T-helper 9 cell (primary cell): Measurements from ENCODE around the gene TH.

Experiments
- DNase-seq: peaks from one replicate; pipeline ENCODE4 v3.0.0-alpha.2; 2020

Gene TH

GRCh38 chr11:2177076-2177475, 5.5 kb upstream of the TH start:
- DNase-seq: no peak

- no peak for DNase-seq
Observed at GRCh38 chr11:2176389-2176900, 4.8 kb upstream of the TH start.

GRCh38 chr11:2175659-2176058, 4.0 kb upstream of the TH start:
- no peak for DNase-seq

GRCh38 chr11:2174361-2174760, 2.7 kb upstream of the TH start:
- no peak for DNase-seq

GRCh38 chr11:2173761-2174160, 2.1 kb upstream of the TH start:
- DNase-seq: no peak

GRCh38 chr11:2173150-2173693, 1.6 kb upstream of the TH start:
- DNase-seq: no peak

- DNase-seq: no peak
Observed at GRCh38 chr11:2172676-2173075, 1.1 kb upstream of the TH start.

GRCh38 chr11:2169626-2170570, 1.7 kb downstream of the TH start:
- no peak for DNase-seq

GRCh38 chr11:2169005-2169378, 2.6 kb downstream of the TH start:
- no peak for DNase-seq

- DNase-seq: no peak
Observed at GRCh38 chr11:2168286-2169004, 3.2 kb downstream of the TH start.

GRCh38 chr11:2167141-2168045, 4.2 kb downstream of the TH start:
- DNase-seq: no peak

GRCh38 chr11:2166091-2166851, 5.3 kb downstream of the TH start:
- DNase-seq: peak; percentile 29

- DNase-seq: no peak
Observed at GRCh38 chr11:2165571-2165970, 6.0 kb downstream of the TH start.

- no peak for DNase-seq
Observed at GRCh38 chr11:2164861-2165555, 6.6 kb downstream of the TH start.

- DNase-seq: no peak
Observed at GRCh38 chr11:2164081-2164480, 7.5 kb downstream of the TH start.

GRCh38 chr11:2163428-2163978, 8.1 kb downstream of the TH start:
- DNase-seq: no peak

GRCh38 chr11:2160736-2161259, 10.8 kb downstream of the TH start, which contains the start of gene INS:
INS (minus strand) TSS chr11:2161209; CDS start chr11:2160971, 238 bp downstream.
- no peak for DNase-seq

- DNase-seq: no peak
Observed at GRCh38 chr11:2159536-2160413, 11.8 kb downstream of the TH start.

GRCh38 chr11:2158966-2159365, 12.6 kb downstream of the TH start:
- DNase-seq: no peak
